Muscle layer of duodenum (tissue), 2 donors: ENCODE data around the gene GID8.

ENCODE experiments used
- H3K27ac ChIP-seq: one replicate; pipeline ENCODE4 v1.7.0; 2013; ENCODE audit warnings: mild to moderate bottlenecking, low read length
- H3K27me3 ChIP-seq: one replicate; pipeline ENCODE4 v1.7.0; 2013; ENCODE audit warnings: low read depth, mild to moderate bottlenecking, control low read depth, low read length
- H3K36me3 ChIP-seq, 2 donors: one replicate each; pipeline ENCODE4 v1.7.0; 2013; ENCODE audit warnings: low read length in 2 of 2, control low read depth in 1 of 2, mild to moderate bottlenecking in 1 of 2; ENCODE audit not compliant: insufficient read depth in 2 of 2, control insufficient read depth in 1 of 2
- H3K4me1 ChIP-seq, 2 donors: one replicate each; pipeline ENCODE4 v1.7.0; 2013; ENCODE audit warnings: low read length in 2 of 2, mild to moderate bottlenecking in 2 of 2, control low read depth in 1 of 2, moderate library complexity in 1 of 2; ENCODE audit not compliant: insufficient read depth in 2 of 2, control insufficient read depth in 1 of 2
- H3K4me3 ChIP-seq, 2 donors: one replicate each; pipeline ENCODE4 v1.7.0; 2013; ENCODE audit warnings: low read length in 2 of 2, low read depth in 1 of 2, mild to moderate bottlenecking in 1 of 2
- H3K9me3 ChIP-seq, 2 donors: one replicate each; pipeline ENCODE4 v1.7.0; 2013; ENCODE audit warnings: low read length in 2 of 2, control low read depth in 1 of 2, mild to moderate bottlenecking in 1 of 2; ENCODE audit not compliant: control insufficient read depth in 1 of 2
- donor health status: healthy.

GID8 gene

DNA sequence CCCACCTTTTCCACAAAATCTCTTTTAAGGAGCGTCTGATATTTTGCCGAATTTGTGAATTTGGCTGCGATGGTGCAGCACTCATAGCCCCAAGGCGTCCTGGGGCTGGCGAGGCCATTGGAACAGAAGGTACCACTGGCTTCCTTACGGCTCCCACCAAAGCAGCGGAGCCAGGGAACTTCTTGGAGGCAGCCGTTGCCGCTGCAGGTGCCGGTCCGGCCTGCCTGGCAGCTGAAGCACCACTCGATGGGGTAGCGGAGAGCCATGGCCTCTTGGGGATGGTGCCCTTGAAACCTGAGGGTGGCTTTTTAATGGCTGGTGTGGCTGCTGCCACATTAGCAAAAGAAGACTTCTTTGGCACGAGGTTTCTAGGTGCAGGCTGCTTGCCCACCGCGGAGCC, 41.4 kb upstream of the GID8 start:
- Histone ChIP-seq H3K36me3 (peaks cover 42 to 53% of the 10 kb centered on the region in 2 donors), H3K27me3 (no peaks in the 10 kb centered on the region), H3K9me3 (no peaks in the 10 kb centered on the region), H3K27ac (no peak overlapping the region), H3K4me1 (peaks cover 5 to 14% of the 10 kb centered on the region in 2 donors), H3K4me3 (no peak overlapping the region)

DNA sequence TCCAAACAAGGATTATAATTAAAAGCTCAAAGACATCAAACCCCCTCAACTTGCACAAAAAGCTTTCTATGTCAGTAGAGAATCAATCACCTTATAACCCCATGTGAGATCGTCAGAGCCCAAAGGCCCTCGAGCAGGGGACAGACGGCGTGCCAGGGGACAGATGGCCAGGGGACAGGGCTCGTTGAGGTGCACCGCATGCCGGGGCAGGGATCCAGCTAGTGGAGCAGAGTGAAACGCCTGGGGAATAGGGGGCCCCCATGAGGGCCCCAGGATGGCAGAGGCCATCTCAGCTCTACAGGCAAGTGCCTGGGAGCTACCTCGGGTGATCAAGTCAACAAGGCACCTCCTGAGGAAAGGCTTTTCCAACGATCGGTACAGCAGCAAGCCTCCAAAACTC, 40.3 kb upstream of the GID8 start:
- H3K4me3 ChIP-seq = no peak overlapping the region
- H3K9me3 ChIP-seq = no peaks in the 10 kb centered on the region
- no peaks in the 10 kb centered on the region for H3K27me3 ChIP-seq
- H3K27ac ChIP-seq = no peak overlapping the region
- peaks cover 5 to 14% of the 10 kb centered on the region in 2 donors for H3K4me1 ChIP-seq
- H3K36me3 ChIP-seq = peaks cover 38 to 45% of the 10 kb centered on the region in 2 donors

DNA sequence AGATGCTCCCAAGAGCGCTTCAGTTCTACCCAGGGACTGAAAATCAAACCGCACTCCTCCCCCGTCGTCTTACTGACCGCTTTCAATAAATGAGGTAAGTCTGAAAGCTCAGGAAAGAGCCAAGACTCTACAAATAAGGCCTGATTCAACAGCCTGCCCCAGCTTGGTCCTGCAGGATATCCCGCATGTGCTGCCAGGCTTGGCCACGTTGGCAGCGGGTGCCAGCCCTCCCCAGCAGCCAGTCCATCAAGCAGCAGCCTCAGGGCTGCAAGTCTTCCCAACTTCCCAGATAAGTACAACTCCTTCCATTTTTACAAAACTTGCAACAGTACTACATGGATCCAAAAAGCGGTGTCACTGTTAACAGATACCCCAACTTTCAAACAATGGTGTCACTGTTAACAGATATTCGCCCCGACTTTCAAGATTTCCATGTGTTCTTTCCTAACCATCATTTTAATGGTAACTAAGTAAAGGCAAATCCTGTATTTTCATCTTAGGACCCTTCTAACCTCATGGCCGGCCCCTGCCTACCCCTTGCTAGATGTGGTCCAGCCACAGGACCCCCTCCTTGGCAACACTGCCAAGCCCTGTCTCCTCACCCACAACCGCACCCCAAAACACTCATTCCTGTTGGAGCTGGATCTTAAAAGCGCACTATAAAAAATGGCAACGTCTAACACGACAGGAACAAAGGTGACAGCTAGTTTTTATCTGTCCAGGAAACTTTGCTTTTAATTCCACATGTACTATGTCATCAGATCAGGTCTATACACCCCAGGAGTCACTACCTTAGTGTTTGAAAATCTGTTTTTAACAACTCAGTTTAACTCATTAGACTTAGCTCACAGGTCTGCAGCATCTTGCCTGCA, 39.6 kb upstream of the GID8 start:
- Histone ChIP-seq H3K4me3 (no peak overlapping the region), H3K36me3 (peaks cover 38 to 41% of the 10 kb centered on the region in 2 donors), H3K27me3 (no peaks in the 10 kb centered on the region), H3K27ac (no peak overlapping the region), H3K9me3 (no peaks in the 10 kb centered on the region), H3K4me1 (peaks cover 5 to 14% of the 10 kb centered on the region in 2 donors)

DNA sequence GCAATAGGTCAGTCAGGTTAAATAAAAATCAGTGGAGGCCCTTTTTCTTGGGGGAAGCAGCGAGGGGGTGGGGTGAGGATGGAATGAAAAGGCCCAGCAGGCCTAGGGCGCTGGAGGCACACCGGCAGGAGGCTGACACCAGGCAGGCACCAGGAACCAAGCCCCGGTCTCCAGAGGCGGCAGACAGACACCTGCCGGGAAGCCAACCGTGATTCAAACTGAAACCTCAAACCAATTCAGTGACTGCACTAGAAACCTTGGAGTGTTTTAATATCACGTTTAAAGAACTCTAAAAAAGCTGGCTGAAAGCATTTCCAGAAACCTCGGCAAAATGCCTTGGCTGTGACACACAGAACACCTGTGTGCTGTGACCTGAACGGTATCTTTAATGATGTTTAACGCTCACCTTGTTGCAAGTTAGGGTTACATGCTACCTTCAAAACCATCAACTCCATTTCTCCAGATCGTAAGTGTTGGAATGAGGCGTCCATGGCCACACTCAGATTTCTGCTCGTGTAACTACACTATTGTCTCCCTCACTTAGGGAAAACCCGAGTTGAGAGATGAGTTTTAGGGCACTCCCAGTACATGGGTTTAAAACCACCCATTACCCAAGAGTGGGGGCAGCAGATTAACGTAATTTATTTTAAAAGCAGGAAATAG, 38.8 kb upstream of the GID8 start:
- Histone ChIP-seq H3K27me3 (no peaks in the 10 kb centered on the region), H3K9me3 (no peaks in the 10 kb centered on the region), H3K4me3 (no peak overlapping the region), H3K36me3 (peaks cover 36 to 41% of the 10 kb centered on the region in 2 donors), H3K4me1 (peaks cover 5 to 14% of the 10 kb centered on the region in 2 donors), H3K27ac (no peak overlapping the region)

DNA sequence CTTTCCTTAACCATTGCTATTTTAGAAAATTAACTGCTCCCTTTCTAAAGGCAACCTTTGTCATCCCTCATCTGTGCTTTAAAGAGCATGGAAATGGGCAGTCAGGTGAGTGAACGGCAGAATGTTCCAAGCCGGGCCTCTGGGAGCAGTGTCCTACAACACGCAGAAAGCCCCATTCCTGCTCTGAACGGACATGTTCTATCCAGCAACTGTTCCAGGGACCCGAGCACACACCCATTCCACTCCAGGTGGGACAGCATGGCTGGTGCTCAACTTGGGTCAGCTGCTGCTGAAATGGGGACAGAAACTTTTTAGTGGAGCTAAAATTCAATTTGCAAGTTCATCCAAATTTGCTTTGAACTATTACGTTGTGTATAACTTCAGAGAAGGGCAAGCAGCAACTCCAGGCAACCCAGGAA, 38.3 kb upstream of the GID8 start:
- H3K9me3 ChIP-seq = no peaks in the 10 kb centered on the region
- H3K4me3 ChIP-seq = no peak overlapping the region
- no peaks in the 10 kb centered on the region for H3K27me3 ChIP-seq
- no peak overlapping the region for H3K27ac ChIP-seq
- peaks cover 5 to 14% of the 10 kb centered on the region in 2 donors for H3K4me1 ChIP-seq
- H3K36me3 ChIP-seq = peaks cover 31 to 37% of the 10 kb centered on the region in 2 donors

DNA sequence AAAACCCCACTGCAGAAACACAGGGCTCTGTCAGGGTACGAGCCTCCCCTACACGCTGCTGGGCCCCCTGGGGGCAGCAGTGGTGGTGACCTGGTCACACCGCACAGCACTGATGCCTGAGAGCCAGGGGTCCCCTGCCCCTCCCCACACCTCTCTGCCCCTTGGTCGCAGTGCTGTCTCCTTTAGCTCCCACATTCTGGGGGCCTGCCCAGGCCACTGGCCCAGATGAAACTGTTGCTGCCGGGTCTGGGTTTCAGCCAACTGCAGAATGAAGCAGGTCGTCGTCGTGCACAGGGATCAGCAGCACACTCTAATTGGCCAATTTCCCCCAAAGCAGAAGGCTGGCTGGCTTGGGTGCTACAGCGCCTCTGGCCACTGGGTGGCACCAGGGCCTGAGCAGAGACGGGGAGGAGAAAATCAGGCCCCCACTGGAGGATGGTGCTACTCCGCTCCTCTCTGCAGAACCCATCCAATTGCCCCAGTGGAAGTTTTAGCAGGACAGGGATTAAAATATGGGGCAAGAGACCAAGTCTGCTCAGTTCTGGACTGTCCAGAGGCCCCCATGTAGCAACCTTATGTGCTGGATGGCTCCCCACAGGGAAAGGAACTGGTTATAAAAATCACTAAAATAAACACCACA, 37.8 kb upstream of the GID8 start:
- H3K36me3 ChIP-seq = peaks cover 32 to 37% of the 10 kb centered on the region in 2 donors
- peak overlapping the region; percentile 36 for H3K27ac ChIP-seq
- peak overlapping the region in 1 of 2 donors; percentile 15 for H3K4me3 ChIP-seq
- H3K27me3 ChIP-seq = no peaks in the 10 kb centered on the region
- peaks cover 5 to 14% of the 10 kb centered on the region in 2 donors for H3K4me1 ChIP-seq
- no peaks in the 10 kb centered on the region for H3K9me3 ChIP-seq

DNA sequence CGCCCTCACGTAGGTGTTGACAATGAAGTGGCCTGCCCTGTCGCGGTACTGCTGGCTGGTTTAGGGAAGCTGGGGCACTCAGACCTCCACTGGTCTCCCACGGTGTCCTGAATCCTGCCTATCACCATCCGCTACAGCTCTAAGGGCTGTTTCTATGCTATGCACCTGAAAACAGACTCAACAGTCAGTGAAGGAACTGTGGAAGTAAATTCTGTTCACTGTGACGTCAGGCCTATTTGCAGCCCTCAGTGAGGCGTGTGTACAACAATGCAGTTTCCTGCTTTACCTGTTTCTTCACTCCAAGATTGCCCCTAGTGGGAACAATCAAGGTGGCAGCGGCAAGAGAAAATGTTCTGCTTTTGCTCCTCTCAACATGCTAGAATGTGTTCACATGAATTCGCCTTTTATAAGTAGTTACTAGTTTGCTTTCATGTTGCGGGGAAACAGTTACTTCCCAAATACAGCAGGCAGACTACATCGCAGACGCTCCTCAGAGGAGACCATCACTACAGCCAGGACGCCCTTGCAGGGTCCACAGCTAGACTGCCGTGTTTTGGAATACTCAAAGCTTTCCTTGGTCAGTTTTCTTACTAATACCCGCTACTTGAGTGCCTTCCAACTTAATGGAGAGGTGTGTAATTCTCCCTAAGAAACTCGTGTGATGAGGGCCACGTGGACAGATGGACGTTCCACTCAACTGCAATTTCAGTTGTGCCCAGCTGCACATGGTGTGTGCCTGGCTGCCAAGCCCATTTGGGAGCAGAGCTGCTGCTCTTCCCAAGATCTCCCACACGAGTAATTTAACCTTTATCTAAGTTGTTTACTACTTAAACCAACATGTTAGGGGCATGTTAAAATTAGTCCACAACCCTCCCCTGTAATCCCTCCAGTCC, 37.0 kb upstream of the GID8 start:
- H3K9me3 ChIP-seq = no peaks in the 10 kb centered on the region
- no peak overlapping the region for H3K4me3 ChIP-seq
- H3K36me3 ChIP-seq = peaks cover 37 to 38% of the 10 kb centered on the region in 2 donors
- H3K27ac ChIP-seq = peak overlapping the region; percentile 36
- H3K4me1 ChIP-seq = peaks cover 5 to 14% of the 10 kb centered on the region in 2 donors
- no peaks in the 10 kb centered on the region for H3K27me3 ChIP-seq

DNA sequence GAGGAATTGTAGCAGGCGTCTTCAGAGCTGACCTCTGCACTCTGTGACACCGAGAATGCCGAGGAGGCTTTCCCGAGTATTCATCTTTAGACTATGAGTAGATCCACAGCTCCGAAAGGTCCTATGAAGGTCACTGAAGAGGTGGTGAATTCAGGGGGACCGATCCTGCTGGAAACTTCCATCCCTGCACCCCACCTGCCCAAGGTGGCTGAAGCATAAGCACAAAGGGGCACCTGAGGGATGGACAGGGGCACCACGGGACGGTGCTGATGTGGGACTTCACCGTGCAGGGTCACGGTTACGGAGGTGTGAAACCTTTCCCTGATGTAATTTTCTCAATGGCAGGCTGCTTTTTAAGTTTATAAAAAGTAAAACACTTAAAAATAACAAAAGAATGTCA, 36.1 kb upstream of the GID8 start:
- H3K9me3 ChIP-seq = no peaks in the 10 kb centered on the region
- H3K27me3 ChIP-seq = no peaks in the 10 kb centered on the region
- H3K27ac ChIP-seq = no peak overlapping the region
- H3K4me3 ChIP-seq = no peak overlapping the region
- H3K36me3 ChIP-seq = peaks cover 38 to 46% of the 10 kb centered on the region in 2 donors
- peaks cover 5 to 14% of the 10 kb centered on the region in 2 donors for H3K4me1 ChIP-seq

DNA sequence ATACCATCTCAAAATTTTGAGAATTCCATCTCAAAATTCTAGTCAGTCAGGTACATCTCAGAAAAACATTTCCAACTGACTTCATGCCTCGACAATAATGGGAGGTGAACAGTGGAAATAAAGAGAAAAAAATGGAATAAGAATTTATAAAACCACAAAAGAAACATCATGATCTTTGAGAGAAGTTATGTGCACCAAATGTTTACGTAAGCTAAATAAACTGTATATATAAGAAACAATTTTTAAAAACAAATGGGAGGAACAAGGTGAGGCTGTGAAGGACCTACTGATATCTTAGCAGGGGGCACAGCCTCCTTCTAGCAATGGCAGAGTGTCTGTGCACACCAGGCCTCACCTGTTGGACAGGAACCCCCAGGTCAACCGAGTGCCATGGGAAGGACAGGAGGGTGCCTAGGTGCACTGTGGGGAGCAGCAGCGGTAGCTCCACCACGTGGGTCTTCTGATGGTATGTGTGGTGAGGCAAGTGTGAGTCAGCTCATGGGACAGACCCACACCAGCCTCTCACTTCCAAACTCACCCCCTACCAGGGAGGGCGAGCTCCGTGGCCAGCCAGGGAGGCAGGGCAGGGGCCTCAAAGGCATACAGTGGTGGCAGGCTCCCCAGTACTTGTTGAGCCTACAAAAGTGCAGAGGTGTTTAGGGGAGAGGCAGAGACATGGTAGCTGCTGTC, 34.9 kb upstream of the GID8 start:
- H3K9me3 ChIP-seq = no peaks in the 10 kb centered on the region
- no peak overlapping the region for H3K4me3 ChIP-seq
- H3K36me3 ChIP-seq = peaks cover 50 to 56% of the 10 kb centered on the region in 2 donors
- H3K4me1 ChIP-seq = peaks cover 5 to 14% of the 10 kb centered on the region in 2 donors
- no peak overlapping the region for H3K27ac ChIP-seq
- no peaks in the 10 kb centered on the region for H3K27me3 ChIP-seq

DNA sequence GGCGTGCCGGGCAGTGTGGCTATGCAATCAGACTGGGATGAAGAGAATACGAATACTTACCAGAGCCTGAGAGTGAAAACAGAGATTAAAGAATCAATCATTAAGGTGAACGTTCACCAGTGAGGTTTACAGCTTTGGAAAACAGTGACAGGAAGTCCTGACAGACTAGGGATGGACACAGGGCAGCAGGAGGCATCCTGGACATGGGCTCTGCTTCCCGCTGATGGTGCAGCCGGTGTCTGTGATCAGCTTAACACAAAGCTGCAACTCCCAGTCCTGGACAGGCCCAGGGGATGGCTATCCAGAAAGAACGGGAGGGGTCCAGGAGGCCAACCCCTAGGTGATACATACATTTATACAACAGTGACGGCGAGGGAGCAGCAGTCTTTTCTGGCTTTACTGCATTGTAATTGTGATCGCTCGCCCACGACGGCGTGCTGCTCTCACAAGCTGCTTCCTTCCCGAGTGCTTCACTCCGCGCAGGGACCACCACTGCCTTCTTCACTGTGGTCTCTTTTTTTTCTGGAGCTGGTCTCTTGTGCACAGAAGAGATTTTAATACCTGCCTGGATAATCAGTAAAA, 32.3 kb upstream of the GID8 start:
- Histone ChIP-seq H3K9me3 (no peaks in the 10 kb centered on the region), H3K4me1 (peaks cover 0 to 2% of the 10 kb centered on the region in 2 donors), H3K27me3 (no peaks in the 10 kb centered on the region), H3K4me3 (no peak overlapping the region), H3K36me3 (peaks cover 76 to 78% of the 10 kb centered on the region in 2 donors), H3K27ac (no peak overlapping the region)
